HL-60 (cell line): ENCODE data around the gene NUAK2.

Source experiments
- CTCF ChIP-seq: IDR thresholded peaks from one replicate; pipeline ENCODE4 v1.5.1; 2011; ENCODE audit warnings: low read length, control low read depth, inconsistent platforms; ENCODE audit not compliant: insufficient read depth
- GABPA ChIP-seq: IDR thresholded peaks from 2 replicates; pipeline ENCODE4 v1.6.1; 2012; ENCODE audit warnings: low read depth
- POLR2AphosphoS5 ChIP-seq: IDR thresholded peaks from 2 replicates; pipeline ENCODE4 v1.6.1; 2012; ENCODE audit warnings: low read depth
- REST ChIP-seq: IDR thresholded peaks from 2 replicates; pipeline ENCODE4 v1.6.1; 2012; ENCODE audit warnings: low read depth; ENCODE audit not compliant: insufficient replicate concordance
- SPI1 ChIP-seq: IDR thresholded peaks from 2 replicates; pipeline ENCODE4 v1.6.1; 2012; ENCODE audit warnings: low read depth, mild to moderate bottlenecking, borderline replicate concordance

GRCh38 chr1:205323794-205324193 is 2.2 kb upstream of the NUAK2 start:
- TF ChIP-seq CTCF = no peak
- TF ChIP-seq POLR2AphosphoS5 = no peak
- TF ChIP-seq REST = no peak
- TF ChIP-seq GABPA = no peak
- TF ChIP-seq SPI1 = no peak
